ENCODE data around the gene TSPAN14. TPM values are rescaled to one million over a fixed set of nuclear protein-coding genes. Genes with fewer than 3 reads are reported as not detected.

TSPAN14 gene
- total and polyA plus RNA-seq, 2 of the 8 experiments (the other 6 are each of a cell fraction or from before 2014, with no cell fraction given), result 47.4 to 57.8 TPM

DNA sequence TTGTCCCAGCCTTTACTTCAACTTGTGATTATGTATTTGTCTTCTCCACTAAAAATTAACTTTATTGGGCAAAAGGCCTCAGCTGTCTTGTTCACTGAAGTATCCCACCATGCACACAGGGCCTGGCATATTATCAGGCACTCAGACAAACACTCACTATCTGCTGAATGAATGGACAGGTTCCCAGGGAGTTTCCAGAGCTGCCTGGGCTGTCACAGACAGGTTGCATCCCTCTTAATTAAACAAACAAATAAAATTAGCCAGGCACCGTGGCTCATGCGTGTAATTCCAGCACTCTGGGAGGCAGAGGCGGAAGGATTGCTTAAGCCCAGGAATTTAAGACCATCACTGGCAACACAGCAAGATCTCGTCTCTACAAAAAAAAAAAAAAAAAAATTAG is 1.5 kb upstream of the TSPAN14 start:
- H2BK15ac ChIP-seq (ENCODE audit: low read length), result no peak overlapping the region
- no peak overlapping the region for H4K91ac ChIP-seq (replicated peaks; ENCODE audit: insufficient read length, low read length)
- ChIA-PET POLR2A (ENCODE audit: partially characterized antibody) (interaction anchor here (0.8 to 3.3 kb wide), 4 partner anchors 11 to 89 kb away, joined by 3 to 18 read pairs (median 3); no protein-coding TSS in a partner anchor), CTCF (ENCODE audit: partially characterized antibody) (interaction anchor here (0.9 to 38.4 kb wide), 5 partner anchors 9 to 62 kb away, joined by 3 to 1263 read pairs (median 22); no protein-coding TSS in a partner anchor)
- no peak overlapping the region for H3K4ac ChIP-seq (replicated peaks; ENCODE audit: insufficient read length, low read depth, low read length)
- no peak overlapping the region for H3K23ac ChIP-seq (ENCODE audit: insufficient read length)
- FAIRE-seq (no peak), DNase-seq (ENCODE audit: low read depth in 1 of 2, low spot score in 2 of 2) (no peak)
- H2BK120ac ChIP-seq (replicated peaks; ENCODE audit: low read depth, low read length), result no peak overlapping the region
- H3K27me3 ChIP-seq (replicated peaks in 1 of 4; ENCODE audit: control insufficient read depth in 3 of 4, extremely low read depth in 1 of 4, insufficient read depth in 3 of 4, low read length in 3 of 4), result peaks cover 0 to 4% (median 0%) of the 10 kb centered on the region in 4 experiments; a peak in 2 of 7 replicates
- no peaks in the 10 kb centered on the region for H3K9me3 ChIP-seq (ENCODE audit: insufficient read depth in 2 of 2, low read depth in 1 of 2, low read length in 1 of 2)
- H3K27ac ChIP-seq (ENCODE audit: low read depth, low read length), result no peak overlapping the region
- H2BK12ac ChIP-seq (ENCODE audit: low read depth, low read length), result no peak overlapping the region
- H4K5ac ChIP-seq (ENCODE audit: insufficient read length, low read depth, low read length), result no peak overlapping the region
- H2BK5ac ChIP-seq (ENCODE audit: low read depth, low read length), result no peak overlapping the region
- H3K18ac ChIP-seq (ENCODE audit: extremely low read depth, low read length), result no peak overlapping the region
- no peak overlapping the region for H4K8ac ChIP-seq (ENCODE audit: extremely low read depth, insufficient read depth, low read length)
- TF ChIP-seq POU5F1 (IDR thresholded peaks at IDR 0.05; ENCODE audit: low read depth, low read length), result no peak
- no peak for TF ChIP-seq SIN3A (conservative IDR thresholded peaks at IDR 0.05 in 1 of 2, IDR thresholded peaks at IDR 0.05 in 1 of 2; ENCODE audit: low read depth in 1 of 2, low read length in 2 of 2)
- TF ChIP-seq TEAD4 (IDR thresholded peaks at IDR 0.05; ENCODE audit: low read depth, low read length), result no peak
- no peak for TF ChIP-seq SP1 (IDR thresholded peaks at IDR 0.05; ENCODE audit: low read depth, low read length)
- TF ChIP-seq, protein P1, sequence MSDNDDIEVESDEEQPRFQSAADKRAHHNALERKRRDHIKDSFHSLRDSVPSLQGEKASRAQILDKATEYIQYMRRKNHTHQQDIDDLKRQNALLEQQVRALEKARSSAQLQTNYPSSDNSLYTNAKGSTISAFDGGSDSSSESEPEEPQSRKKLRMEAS (IDR thresholded peaks at IDR 0.05), result no peak
- no peak for TF ChIP-seq CTCF (IDR thresholded peaks at IDR 0.05; ENCODE audit: control extremely low read depth in 1 of 3, insufficient read depth in 1 of 3, low read depth in 1 of 3, low read length in 3 of 3)
- WGBS, 2 experiments (ENCODE audit: extremely low coverage in 1 of 2, insufficient coverage in 1 of 2, insufficient read length in 1 of 2, insufficient replicate concordance in 2 of 2, low coverage in 1 of 2, low lambda C conversion rate in 2 of 2, missing lambda C conversion rate in 1 of 2), result 95% methylated on average over 3 of the region's 4 CpGs; no CpG with 5 or more reads in 1 of the 2 experiments
- peaks cover 2% of the 10 kb centered on the region; the same call in 1 of the 2 replicates for H3K79me1 ChIP-seq (ENCODE audit: low read depth, low read length)
- H3K4me1 ChIP-seq (replicated peaks in 1 of 4; ENCODE audit: control insufficient read depth in 3 of 4, insufficient read depth in 4 of 4, low read length in 3 of 4), result peaks cover 9 to 14% (median 11%) of the 10 kb centered on the region in 4 experiments
- H3K56ac ChIP-seq (replicated peaks; ENCODE audit: insufficient read length, low read depth, low read length), result no peak overlapping the region
- no peak overlapping the region for H2BK20ac ChIP-seq (ENCODE audit: low read length)
- H3K4me3 ChIP-seq (ENCODE audit: extremely low read depth in 1 of 4, insufficient read depth in 2 of 4, low read depth in 3 of 4, low read length in 4 of 4), result no peak overlapping the region
- peaks cover 9 to 24% of the 10 kb centered on the region in 2 experiments for H3K79me2 ChIP-seq (ENCODE audit: control insufficient read depth in 1 of 2, insufficient read depth in 2 of 2, low read length in 2 of 2)
- H3K9ac ChIP-seq (replicated peaks in 1 of 4; ENCODE audit: extremely low read depth in 1 of 4, low read depth in 3 of 4, low read length in 3 of 4), result no peak overlapping the region
- peaks cover 9% of the 10 kb centered on the region; the same call in 1 of the 2 replicates for H3K23me2 ChIP-seq (ENCODE audit: low read depth, low read length)
- no peak overlapping the region for H3K14ac ChIP-seq (ENCODE audit: insufficient read length)
- H2AK5ac ChIP-seq (ENCODE audit: low read depth, low read length), result no peak overlapping the region
- no peaks in the 10 kb centered on the region for H3K36me3 ChIP-seq (ENCODE audit: control insufficient read depth in 2 of 4, insufficient read depth in 4 of 4, low read length in 3 of 4)
- peaks cover 11 to 19% of the 10 kb centered on the region in 2 experiments for H4K20me1 ChIP-seq (replicated peaks in 1 of 2; ENCODE audit: control insufficient read depth in 1 of 2, insufficient read depth in 2 of 2, low read length in 2 of 2)
- peak overlapping the region in 1 of 2 experiments; percentile 77; a peak in 1 of 4 replicates for H3K4me2 ChIP-seq (ENCODE audit: insufficient read depth in 1 of 2, low read depth in 2 of 2, low read length in 2 of 2)
- H2AFZ ChIP-seq (ENCODE audit: low read length), result no peak overlapping the region
